HG02970 (cell line): ENCODE data around the gene CAMKMT.

Experiments
- ATAC-seq: cut with Tn5 transposase; IDR thresholded peaks from one replicate; pipeline ENCODE4 v1.9.1; 2021; ENCODE audit warnings: mild to moderate bottlenecking, moderate library complexity, moderate number of reproducible peaks; ENCODE audit not compliant: unreplicated experiment, low FRiP score

The CAMKMT gene

DNA sequence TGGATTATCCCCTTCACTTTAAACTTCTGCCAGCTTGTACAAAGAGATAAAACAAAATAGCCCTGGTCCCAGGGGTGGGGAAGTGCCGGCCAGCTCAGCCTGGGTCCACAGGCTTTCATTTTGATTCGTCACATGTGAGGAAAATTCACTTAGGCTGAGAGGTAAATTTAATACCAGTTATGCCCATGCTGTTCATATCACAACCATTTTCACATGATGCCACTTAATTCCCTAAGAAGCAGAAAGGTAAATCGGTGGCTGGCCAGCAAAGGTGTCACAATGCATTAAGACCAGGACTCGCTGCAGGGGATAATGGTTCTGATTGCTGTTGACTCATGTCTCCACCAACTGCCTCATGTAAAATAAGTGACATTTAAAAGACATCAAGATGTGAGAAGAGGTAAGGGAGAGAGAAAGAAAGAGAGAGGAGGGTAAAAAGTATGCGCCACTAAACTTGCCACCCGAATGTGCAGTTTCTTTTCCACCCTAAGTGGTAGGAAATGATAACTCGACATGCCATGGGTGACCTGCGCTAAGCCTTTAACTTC, 318.8 kb downstream of the CAMKMT start:
- ATAC-seq, result no peak

DNA sequence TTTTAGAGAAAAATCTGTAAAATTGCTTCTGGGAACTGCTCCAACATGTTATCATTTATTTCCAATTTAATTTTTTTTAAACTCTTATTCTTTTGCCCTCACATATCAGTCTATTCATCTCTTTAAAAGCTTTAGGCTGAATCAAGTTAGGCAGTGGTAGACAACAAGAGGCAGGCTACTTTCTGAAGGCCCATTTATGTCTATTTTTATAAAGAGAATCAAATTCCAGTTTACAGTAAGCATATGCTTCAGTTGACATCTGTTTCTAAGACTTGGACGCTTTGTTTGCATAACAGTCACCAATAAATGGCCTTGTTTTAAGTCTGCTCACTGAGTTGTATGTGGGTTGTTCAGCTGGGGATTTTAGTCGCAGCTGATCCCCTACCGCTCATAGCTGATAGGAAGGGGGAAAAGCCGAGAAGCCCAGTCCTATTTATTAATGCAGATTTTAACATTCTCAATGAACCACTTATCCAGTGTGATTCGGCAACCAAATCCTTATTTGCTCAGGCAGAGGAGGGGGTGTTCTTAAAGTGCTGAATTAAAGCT, 319.3 kb downstream of the CAMKMT start:
- no peak for ATAC-seq

DNA sequence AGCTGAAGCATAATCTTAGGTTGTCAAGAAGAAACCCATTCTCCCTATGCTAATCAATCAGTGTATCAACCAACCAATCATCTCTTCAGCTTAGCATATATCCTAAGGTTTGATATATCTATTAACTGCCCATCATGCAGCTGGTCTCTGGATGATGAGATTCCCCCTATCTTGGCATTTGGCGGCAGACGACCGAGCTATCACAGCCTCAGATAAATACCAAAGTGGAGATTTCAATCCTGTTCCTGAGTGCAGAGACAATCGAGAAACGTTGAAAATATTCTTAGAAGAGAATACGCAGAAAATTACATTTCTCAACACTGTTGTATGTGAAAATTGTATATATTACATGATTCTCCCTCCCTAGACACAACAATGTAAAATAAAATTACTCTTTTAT, 320.7 kb downstream of the CAMKMT start:
- no peak for ATAC-seq

DNA sequence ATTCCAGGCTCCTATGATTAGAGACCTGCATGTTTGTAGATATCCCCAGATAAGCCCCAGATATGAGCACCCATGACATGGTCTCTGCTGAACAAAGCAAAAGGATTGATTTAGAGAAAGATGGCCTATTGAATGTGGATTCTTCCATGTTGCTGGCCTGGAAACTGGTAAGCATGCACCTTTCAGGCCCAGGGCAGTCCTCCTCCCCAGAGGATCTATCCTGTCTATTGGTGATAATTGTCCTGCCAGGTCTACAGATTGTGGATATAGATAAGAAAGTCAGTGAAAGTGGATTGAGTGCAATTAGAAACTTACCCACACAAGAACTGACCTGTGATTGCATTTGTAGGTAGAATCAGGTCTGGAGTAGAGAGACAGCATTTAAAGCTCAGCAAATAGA, 322.8 kb downstream of the CAMKMT start:
- no peak for ATAC-seq

DNA sequence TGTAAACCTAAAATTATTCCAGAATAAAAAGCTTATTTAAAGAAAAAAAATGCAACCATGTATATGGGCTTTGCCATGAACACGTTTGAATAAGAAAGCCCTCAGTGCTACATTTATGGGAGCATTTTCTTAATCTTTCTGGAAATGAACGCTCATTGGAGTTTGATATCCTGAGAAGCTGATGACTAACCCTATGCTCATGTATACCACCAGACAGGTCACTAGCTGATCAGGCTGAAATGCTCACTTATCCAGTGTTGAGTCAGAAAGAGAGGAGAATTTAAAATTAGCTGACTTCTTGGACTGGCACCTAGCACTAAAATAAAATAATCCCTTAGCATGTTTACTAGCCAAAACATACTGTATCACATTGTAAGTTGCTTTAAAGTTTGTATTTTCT, 324.8 kb downstream of the CAMKMT start:
- ATAC-seq, result no peak

DNA sequence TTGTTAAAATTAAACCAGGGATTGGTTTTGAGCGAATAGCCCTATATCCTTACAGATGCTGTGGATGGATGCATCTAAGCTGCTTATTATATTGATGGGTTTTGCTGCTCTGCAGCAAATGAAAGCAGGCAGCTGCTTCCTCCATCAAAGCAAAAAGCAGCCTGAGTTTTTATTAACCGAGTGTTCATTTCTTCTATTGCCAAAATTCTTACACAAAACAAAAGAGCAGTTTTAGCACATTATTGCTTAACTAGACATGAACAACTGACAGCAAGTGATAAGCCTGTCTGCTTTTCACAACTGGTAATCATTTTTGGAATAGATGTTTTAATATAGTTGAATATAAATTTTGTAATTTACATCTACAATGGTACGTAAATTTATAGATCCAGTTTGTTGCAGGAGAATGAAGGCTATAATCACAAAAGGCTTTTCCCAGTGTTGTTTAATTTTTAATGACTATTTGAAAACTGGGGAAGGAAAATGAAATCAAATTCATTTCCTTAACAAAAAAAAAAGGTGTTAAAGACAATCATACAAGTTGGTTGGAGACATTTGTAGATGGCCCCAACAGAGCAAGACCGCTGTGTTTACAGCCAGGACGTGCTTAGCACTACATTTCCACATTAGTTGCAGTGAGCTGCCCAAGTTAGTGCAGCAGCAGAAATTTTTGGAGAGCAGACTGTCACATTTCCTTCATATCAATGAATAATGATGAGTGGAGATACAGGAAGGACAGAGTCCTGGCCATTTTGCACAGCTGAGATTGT, 326.1 kb downstream of the CAMKMT start:
- no peak for ATAC-seq

DNA sequence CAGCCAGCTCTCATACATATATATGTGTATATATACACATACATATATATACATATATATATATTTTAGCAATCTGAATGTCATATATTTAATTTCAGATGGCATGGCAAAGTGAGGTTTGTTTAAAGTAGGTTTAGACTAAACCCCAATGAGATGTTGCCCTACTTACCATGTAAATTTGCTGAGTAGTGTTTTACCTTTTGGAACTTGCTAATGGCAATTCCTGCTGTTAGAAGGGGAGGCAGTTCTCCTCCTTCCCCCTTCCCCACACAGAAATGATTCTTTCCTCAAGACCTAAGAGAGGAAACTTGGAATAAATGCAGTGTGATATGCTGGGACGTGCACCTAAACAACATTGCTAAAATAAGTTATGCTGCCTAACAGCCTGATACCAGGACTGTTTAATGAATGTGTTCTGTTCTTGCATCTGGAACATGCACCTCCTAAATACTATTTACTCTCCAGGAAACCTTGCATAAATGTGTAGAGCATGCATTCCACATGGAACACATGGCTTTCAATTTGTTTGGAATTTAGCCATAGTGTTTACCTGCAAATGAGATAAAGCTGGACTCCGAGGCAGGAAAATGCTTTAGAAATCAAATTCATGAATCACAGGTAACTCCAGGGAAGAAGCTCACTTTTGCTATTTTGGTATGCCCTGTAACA, 326.8 kb downstream of the CAMKMT start:
- ATAC-seq, result no peak

DNA sequence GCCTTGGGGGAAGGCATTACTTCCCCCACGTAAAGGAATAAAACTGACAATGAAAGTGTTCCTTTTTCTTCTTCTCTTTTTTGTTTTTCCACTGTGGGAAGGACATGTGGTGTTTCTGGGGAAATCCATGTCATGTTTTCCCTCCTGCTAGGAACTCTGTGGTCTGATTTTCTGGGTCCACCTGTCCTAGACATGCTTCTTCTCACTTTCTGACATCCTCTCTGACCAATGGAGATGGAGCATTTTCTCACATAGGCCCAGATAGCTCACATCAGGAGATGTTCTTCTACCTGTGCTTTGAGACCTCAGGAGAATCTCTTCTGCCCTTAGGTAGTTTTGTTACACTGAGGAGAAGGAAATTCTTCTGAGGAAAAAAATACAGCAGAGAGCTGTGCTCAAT, 327.8 kb downstream of the CAMKMT start:
- no peak for ATAC-seq

DNA sequence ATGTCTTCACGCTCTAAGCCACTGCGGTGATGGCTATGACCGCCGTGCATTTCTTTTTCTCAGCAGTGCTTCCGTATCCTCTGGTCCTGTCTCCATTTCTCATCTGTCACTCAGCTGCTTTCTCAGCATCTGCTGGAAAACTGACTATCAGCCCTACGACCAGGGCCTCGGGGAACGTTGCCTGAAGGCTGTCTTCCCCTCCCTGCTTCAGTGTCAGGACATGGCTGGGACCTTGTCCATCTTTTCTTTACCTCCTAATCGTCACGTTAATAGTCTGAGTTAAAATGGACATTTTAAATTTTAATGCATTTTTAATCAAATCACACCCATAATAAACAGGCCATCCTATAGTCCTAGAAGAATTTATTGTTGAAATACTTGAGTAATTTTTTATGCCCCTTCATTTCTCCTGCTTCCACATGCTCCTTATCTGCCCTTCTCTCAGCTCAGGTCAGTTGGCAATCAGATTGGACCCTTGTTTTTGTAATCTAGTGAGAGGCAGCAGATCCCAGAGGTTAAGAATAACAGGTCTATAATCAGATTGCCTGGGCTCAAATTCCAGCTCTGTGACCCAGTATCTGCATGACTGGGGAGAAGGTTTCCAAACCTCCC, 329.5 kb downstream of the CAMKMT start:
- ATAC-seq, result no peak

DNA sequence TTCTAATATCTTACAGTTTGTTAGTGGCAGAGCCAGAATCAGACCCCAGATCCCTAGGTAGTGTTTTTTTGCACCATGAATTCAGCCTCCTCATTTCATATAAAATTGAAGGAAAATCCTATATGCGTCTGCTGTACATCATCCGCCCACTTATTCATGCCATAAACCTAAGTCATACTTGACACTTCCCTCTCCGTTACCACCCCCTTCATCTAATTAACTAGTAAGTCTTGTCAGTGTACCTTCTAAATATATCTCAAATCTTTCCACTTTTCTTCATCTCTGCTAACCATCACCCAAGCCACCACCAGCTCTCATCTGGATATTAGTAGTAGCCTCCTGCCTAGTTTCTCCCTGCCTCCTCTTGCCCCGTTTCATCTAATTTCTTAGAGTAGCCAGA, 331.1 kb downstream of the CAMKMT start:
- ATAC-seq, result no peak

DNA sequence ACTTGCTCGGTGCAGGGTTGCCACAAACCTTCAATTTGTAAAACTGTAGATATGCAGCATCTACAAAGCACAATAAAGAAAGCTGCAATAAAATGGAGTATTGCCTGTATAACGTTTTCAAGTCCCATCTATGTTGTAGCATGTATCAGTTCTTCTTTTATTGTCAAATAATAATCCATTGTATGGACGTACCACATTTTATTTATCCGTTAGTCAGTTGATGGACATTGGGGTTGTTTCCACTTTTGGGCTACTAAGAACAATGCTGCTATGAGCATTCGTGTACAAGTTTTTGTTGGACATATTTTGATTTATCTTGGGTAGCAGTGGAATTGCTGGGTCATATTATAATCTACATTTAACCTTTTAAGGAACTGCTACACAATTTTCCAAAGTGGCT, 339.1 kb downstream of the CAMKMT start:
- ATAC-seq, result no peak

DNA sequence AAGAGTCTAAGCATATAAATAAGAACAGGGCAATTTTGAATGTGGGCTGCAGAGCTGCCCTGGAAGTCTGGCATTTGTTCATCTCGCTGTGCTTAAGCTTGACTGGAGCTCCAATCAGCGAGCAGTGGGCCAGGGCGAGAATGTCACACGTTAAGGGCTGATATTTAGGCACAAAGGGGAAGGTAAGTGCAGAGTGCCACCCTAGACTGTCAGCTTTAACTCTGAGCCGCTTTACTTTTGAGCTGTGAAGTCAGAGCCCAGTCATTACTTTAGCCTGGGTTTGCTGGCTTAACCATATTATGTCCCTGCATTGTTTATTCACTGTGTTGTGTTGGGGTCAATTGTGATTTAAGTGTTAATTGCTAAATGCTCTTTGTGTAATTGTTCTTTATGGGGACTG, 343.6 kb downstream of the CAMKMT start:
- ATAC-seq, result no peak

DNA sequence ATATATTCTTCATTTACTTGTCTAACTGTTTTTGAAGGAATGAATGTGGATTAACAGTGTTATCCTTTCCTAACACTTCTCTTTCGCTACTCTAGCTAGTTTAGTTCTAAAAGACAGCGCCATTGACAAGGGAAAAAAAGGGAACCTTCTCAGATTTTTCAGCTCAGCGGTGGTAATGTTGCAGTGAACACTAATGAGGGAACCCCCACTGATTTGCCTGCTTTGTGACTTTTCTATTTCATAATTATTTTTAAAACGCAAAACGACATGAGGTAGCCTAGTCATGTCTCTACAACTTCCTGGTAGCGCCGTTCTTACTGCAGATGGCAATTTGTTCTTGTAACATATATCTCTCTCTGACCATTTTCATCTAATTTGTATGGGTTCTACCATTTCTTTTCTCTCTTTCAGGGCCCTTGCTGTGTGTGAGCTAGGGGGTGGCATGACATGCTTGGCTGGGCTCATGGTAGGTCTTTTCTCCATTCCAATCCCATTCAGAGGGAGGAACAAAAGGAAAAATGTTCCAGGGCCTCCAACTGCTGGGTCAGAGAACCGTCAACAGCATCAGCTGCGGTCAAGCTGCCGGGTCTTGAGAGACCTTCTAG, 344.2 kb downstream of the CAMKMT start:
- ATAC-seq, result no peak

DNA sequence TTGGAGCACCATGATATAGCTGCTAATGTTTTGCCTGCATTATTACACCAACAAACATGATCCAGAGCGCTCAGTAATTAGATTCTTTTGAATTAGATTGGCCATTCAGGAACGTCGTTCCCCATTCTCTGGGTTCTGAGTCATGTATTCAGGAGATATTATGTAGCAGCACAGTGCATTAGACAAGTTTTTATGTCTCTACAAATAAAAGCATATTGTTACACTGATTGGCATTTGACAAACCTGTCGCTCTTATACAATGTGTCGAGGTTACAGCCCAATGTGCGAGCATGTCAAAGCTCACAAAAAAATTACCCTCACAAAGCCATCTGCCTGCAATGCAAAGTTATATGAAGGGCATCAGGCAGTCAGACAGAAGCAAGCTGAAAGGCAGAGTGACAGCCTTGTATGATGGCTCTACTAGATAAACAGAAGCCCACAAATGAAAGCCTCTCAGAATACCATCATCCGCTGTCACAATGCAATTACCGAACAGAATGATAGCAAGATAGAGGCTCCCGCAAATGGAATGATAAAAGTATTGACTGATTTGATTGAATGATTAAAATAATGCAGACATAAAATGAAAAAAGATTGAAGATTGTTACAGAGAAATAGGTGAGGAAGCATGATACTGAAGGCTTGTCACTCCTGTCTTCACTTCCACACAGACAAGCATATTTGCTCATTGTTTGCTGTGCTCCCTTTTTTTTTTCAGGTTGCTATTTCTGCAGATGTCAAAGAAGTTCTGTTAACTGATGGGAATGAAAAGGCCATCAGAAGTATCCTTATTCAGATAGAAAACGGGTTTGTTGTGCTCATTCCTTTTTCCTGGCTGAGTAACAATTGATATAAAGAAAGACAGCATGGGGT, 345.2 kb downstream of the CAMKMT start:
- ATAC-seq, result no peak

DNA sequence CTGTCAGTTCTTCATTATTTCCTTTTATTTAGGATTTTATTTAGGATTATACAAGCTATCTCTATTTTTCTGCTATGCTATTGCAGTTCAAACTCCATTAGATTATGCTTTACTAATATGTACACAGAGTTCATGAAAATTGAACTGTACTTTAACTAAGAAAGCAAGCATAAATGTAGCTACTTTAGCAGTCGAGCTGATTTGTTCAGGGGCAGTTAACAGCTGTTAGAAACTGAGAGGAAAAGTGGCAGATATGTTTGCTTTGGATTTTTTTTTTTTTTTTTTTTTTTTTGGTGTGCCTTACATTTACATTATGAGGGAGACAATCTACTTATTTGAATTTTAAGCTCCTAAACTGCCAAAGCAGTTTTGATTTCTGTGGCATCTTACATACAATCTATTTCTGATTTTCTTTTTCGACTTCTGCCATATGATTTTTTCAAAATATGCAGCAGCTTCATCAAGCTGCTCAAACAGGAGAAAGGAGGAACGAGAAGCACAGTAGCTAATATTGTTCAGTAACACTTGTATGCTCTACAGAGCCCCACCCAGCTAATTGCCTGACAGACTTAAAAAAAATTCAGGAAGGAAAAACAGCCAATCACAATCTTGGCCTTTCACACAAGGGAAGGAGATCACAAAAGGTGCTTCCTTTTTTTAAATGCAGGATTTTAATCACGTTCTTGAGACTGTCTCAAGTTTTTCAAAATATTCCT, 346.4 kb downstream of the CAMKMT start:
- ATAC-seq, result no peak

DNA sequence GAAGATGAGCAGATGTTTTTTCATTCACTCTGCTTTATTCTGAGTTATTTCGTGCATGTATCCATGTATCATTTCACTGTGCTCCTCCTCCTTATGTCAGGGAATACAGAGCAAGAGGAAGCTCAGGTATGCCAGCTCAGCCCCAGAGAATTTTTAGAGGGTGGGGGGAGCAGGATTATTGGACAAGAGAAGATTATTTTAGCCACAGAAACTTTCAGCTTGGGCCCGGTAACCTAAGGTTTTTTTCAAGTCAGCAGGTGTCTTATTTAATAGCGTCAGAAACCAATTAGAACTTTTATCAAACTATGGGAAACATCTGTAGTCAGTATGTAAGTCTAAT, 346.9 kb downstream of the CAMKMT start:
- ATAC-seq, result no peak

DNA sequence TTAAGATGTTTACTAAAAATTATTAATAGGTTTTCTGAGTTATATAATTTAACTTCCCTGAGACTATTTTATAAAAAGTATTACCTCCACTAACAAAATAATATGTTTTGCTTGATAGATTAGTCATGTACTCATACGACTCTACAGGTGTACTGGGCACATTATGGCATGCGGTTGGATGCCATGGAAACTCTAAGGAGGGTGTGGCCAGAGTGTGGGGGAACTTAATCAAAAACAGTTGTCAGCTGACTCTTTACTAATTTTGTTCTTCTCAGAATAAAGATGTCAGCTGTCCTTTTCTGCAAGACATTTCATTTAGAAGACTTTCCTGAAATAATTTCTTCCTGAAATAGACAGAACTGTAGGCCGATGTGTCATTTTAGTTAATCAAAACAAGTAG, 351.4 kb downstream of the CAMKMT start:
- no peak for ATAC-seq

DNA sequence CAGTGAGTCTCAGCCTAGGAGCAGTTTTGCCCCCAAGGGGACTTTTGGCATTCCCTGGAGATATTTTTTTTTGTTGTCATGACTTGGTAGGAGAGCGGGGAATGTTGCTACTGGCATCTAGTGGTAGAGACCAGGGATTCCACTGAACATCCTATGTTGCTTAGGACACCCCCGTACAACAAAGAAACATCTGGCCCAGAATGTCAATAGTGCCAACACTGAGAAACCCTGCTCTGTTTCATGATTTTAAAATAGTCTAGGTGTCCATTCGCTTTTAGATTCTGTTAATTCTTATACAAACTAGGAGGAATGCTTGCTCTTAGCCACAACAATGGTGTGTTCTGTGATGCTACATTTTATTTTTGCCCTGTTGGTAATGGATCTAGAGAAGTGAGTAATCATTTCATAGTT, 353.9 kb downstream of the CAMKMT start:
- ATAC-seq, result no peak

DNA sequence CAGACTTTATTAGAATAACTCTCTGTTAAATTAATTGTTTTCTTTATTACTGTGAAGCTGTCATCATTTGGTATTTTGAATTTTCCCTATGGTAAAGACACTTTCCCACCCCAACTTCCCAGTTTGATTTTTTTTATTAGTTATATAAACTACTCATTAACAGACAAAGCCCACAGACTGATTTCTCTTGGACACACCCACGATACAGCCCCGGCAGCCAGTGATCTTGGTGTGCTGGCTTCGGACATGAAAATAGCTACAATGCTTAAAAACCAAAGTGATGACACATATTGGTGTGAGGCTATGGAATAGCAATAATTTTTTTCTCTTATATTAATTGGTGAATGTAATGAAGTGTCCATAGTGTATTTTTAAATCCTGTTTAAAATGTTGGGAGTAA, 354.4 kb downstream of the CAMKMT start:
- ATAC-seq, result no peak
